ENCODE data around the gene DPP9.

DNA sequence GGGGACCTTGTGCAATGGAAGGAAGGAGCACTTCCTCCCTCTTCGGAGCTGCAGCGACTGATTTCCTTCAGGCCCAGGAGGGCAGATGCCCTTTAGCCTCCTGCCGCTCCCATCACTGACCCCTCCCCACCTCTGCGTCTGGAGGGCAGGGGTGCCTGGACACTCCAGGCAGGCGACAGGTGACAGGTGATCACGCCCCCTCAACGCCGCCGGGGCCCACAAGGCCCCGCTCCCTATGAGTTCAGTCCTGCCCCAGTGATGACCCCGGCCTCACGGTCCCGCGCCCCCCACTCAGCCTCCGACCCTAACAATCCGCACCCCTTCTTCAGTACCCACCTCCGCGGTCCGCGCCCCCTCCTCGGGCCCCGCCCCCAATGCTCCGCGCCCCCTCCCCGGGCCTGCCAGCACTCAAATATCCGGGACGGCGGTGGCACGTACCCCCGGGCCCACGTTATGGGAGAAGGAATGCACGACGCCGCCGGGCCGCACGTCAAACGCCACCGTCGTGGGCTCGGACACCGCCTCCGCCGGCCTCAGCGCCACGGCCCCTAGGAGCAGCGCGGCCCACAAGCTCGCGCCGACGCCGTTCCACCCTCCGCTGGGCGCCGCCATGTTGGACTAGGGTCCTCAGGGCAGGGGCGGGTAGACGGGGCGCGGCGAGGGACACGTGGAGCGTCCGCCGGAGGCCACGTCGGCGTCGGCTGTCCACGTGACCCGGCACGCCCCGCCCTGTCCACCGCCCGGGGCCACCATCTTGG is 53.7 kb downstream of the DPP9 start, which contains the start of gene MYDGF:
- no peak for TF ChIP-seq RCOR1 (IDR thresholded peaks at IDR 0.05; ENCODE audit: insufficient replicate concordance, low read length)
- TF ChIP-seq MAZ (IDR thresholded peaks at IDR 0.05; ENCODE audit: borderline replicate concordance, low read depth, low read length), result peak; percentile 40; the same call in 1 of the 2 replicates
- TF ChIP-seq, protein P1, sequence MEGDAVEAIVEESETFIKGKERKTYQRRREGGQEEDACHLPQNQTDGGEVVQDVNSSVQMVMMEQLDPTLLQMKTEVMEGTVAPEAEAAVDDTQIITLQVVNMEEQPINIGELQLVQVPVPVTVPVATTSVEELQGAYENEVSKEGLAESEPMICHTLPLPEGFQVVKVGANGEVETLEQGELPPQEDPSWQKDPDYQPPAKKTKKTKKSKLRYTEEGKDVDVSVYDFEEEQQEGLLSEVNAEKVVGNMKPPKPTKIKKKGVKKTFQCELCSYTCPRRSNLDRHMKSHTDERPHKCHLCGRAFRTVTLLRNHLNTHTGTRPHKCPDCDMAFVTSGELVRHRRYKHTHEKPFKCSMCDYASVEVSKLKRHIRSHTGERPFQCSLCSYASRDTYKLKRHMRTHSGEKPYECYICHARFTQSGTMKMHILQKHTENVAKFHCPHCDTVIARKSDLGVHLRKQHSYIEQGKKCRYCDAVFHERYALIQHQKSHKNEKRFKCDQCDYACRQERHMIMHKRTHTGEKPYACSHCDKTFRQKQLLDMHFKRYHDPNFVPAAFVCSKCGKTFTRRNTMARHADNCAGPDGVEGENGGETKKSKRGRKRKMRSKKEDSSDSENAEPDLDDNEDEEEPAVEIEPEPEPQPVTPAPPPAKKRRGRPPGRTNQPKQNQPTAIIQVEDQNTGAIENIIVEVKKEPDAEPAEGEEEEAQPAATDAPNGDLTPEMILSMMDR (conservative IDR thresholded peaks at IDR 0.05; ENCODE audit: low read depth, low read length), result no peak
- TF ChIP-seq CHD1 (IDR thresholded peaks at IDR 0.05; ENCODE audit: low read depth, low read length), result no peak
- peak; percentile 63 for TF ChIP-seq CEBPB (IDR thresholded peaks at IDR 0.05; ENCODE audit: low read depth, low read length)
- TF ChIP-seq POLR2A (IDR thresholded peaks at IDR 0.05; ENCODE audit: low read depth, low read length), result peak; percentile 91
- TF ChIP-seq, protein P2, sequence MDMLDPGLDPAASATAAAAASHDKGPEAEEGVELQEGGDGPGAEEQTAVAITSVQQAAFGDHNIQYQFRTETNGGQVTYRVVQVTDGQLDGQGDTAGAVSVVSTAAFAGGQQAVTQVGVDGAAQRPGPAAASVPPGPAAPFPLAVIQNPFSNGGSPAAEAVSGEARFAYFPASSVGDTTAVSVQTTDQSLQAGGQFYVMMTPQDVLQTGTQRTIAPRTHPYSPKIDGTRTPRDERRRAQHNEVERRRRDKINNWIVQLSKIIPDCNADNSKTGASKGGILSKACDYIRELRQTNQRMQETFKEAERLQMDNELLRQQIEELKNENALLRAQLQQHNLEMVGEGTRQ (IDR thresholded peaks at IDR 0.05; ENCODE audit: low read depth, low read length), result peak; percentile 98
- TF ChIP-seq BHLHE40 (IDR thresholded peaks at IDR 0.05; ENCODE audit: low read depth, low read length), result 0 out of 2 replicates have a peak, but pooled peaks have one; percentile 30

All from IMR-90 (cell line).